Nephron progenitor cell (in vitro differentiated cells): Measurements from ENCODE around the gene ELN.

ENCODE experiments used
- DNase-seq: peaks from one replicate; pipeline ENCODE4 v3.0.0; 2021
- H3K27ac Mint-ChIP-seq: 2 replicates; pipeline ENCODE4 v1.8.0; 2021; ENCODE audit warnings: mild to moderate bottlenecking, moderate library complexity, mixed read lengths
- H3K27me3 Mint-ChIP-seq: 2 replicates; pipeline ENCODE4 v1.8.0; 2021; ENCODE audit warnings: mild to moderate bottlenecking, low read depth, mixed read lengths; ENCODE audit not compliant: poor library complexity
- H3K36me3 Mint-ChIP-seq: 2 replicates; pipeline ENCODE4 v1.8.0; 2021; ENCODE audit warnings: low read depth, mixed read lengths
- H3K4me1 Mint-ChIP-seq: 2 replicates; pipeline ENCODE4 v1.8.0; 2021; ENCODE audit warnings: mixed read lengths
- H3K4me3 Mint-ChIP-seq: 2 replicates; pipeline ENCODE4 v1.8.0; 2021; ENCODE audit warnings: mild to moderate bottlenecking, moderate library complexity, mixed read lengths
- H3K9me3 Mint-ChIP-seq: 2 replicates; pipeline ENCODE4 v1.8.0; 2021; ENCODE audit warnings: mild to moderate bottlenecking, moderate library complexity, mixed read lengths
- TF ChIP-seq, protein P1 (sequence below): fragments of 200-600 bp; sonication (generic); IDR thresholded peaks from 2 replicates; pipeline ENCODE4 v1.5.0; 2021; ENCODE audit warnings: antibody characterized with exemption

Gene ELN

DNA sequence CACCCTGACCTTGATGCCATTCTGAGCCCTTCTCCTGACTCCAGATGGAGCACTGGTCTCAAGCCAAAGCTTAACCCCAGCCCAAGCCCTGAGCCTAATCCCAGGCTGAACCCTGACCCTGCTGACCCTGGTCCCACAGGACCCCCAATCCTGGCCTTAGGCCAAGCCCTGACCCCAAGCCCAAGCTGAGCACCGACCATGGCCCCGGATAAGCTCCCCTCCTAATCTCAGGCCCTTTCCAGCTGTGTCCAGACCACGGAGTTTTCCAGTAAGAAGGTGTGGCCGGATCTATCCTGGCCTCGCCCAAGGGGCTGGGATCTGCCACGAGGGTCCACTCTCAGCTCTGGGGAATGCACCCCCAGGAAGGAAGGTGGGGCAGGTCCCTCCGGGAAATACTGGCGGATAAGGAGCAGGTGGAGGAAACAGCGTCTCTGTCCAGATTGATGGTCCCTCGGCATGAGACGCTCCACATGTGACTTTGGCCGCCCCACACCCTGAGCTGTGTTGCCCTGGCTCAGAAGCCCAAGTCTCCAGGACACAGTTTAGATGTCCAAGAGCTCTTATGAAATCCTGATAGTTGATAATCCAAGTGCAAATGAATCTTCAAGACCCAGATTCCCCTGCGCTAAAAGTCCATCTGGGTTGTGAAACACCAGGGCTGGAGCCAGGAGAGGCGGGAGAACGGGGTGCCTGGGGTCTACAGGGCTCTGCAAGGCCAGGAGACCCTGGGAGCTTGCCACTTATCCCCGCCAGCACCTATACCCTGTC lies 10.4 kb downstream of the ELN start:
- TF ChIP-seq, protein P1, sequence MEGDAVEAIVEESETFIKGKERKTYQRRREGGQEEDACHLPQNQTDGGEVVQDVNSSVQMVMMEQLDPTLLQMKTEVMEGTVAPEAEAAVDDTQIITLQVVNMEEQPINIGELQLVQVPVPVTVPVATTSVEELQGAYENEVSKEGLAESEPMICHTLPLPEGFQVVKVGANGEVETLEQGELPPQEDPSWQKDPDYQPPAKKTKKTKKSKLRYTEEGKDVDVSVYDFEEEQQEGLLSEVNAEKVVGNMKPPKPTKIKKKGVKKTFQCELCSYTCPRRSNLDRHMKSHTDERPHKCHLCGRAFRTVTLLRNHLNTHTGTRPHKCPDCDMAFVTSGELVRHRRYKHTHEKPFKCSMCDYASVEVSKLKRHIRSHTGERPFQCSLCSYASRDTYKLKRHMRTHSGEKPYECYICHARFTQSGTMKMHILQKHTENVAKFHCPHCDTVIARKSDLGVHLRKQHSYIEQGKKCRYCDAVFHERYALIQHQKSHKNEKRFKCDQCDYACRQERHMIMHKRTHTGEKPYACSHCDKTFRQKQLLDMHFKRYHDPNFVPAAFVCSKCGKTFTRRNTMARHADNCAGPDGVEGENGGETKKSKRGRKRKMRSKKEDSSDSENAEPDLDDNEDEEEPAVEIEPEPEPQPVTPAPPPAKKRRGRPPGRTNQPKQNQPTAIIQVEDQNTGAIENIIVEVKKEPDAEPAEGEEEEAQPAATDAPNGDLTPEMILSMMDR, result no peak
- Mint-ChIP-seq H3K9me3 (no peaks in the 10 kb centered on the region), H3K27me3 (no peaks in the 10 kb centered on the region), H3K27ac (peak overlapping the region; percentile 29), H3K36me3 (no peaks in the 10 kb centered on the region), H3K4me1 (peaks cover 41% of the 10 kb centered on the region), H3K4me3 (no peak overlapping the region)
- no peak for DNase-seq

DNA sequence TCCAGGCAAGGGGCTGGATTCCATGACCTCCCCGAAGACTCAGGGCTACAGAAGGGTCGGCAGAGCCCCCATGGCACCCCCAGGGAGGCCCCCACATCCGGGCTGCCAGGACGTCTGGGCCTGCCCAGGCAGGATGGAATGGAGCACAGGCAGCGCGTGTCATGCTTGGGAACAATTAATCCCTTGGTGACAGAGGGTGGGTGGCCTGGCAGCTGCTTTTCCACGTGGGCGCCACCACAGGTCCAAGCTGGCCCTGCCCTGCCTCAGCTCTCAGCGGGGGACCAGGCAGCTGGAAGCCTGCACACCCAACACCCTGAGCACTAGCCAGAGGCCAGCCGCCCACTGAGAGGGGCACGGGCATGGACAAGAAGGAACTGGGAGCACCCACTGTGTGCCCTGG lies 11.4 kb downstream of the ELN start:
- DNase-seq, result no peak
- H3K27ac Mint-ChIP-seq, result no peak overlapping the region
- no peaks in the 10 kb centered on the region for H3K9me3 Mint-ChIP-seq
- H3K4me3 Mint-ChIP-seq, result no peak overlapping the region
- H3K27me3 Mint-ChIP-seq, result no peaks in the 10 kb centered on the region
- no peaks in the 10 kb centered on the region for H3K36me3 Mint-ChIP-seq
- TF ChIP-seq, protein P1, result no peak
- peaks cover 46% of the 10 kb centered on the region for H3K4me1 Mint-ChIP-seq

DNA sequence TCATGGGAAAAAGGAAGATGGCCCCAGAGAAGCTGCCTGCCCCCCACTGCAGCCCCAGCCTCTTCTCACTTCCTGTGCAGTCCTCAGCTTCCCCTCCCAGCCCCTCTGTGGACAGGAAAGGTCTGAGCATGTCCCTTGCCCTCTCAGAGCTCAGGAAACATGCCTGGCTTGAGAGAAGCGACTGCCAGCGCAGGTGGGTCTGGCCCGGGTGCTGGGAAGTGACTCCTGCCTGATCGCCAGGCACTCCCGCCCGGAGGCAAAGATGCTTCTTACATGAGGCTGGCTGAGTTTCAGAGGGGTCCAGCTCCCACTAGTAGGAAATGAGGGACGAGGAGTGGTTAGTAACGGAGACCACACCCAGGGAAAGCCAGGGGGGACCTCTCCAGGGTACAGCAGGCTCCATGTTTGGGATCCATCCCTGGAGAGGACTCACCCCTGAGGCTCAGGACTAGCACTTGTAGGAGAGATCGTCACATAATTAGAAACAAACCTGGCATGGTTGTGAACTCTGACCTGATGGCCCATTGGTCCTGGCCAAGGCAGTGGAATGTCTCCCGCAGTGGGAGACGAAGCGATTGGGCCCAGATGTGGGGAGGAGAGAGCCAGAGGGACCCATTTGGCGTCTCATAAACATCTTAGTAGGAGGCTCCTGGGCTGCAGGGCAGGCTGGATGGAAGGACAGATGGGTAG lies 12.3 kb downstream of the ELN start:
- Mint-ChIP-seq H3K27ac (peak overlapping the region; percentile 54), H3K27me3 (no peaks in the 10 kb centered on the region), H3K4me1 (peaks cover 53% of the 10 kb centered on the region), H3K4me3 (no peak overlapping the region), H3K36me3 (no peaks in the 10 kb centered on the region), H3K9me3 (no peaks in the 10 kb centered on the region)
- DNase-seq, result no peak
- TF ChIP-seq, protein P1, result no peak

DNA sequence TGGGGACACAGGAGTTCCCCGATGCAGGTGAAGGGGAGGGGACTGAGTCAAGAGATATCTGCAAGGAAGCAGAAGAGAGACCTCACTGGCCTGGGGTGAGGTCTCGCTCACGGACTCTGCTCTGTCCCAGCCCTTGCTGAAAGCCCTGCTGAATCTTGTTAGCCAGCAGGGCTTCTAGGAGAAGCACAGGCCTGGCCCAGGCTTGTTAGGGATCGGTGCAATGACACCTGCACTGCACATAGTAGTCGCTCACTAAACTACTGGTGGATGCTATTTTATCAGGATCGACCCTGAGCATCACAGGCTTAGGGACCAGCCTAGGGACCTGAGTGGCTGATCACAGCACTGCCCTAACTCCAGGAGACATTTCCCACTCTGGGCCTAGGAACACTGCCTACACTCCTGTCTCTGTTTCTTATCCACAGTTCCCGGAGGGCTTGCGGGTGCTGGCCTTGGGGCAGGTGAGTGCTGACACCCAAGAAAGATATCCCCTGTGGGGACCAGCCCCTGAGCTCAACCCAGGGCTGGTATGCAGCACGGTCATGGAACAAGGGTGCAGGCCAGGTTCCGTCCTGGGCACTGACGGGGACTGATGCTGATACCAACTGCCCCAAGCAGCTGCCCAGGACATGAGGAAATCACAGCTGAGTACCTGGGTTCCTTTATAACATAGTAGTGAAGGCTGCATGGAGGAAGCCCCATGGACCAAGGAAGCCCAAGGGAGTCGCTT lies 13.0 kb downstream of the ELN start:
- Mint-ChIP-seq H3K9me3 (no peaks in the 10 kb centered on the region), H3K4me3 (no peak overlapping the region), H3K4me1 (peaks cover 53% of the 10 kb centered on the region), H3K36me3 (no peaks in the 10 kb centered on the region), H3K27me3 (no peaks in the 10 kb centered on the region), H3K27ac (no peak overlapping the region)
- TF ChIP-seq, protein P1, result no peak
- DNase-seq, result no peak

DNA sequence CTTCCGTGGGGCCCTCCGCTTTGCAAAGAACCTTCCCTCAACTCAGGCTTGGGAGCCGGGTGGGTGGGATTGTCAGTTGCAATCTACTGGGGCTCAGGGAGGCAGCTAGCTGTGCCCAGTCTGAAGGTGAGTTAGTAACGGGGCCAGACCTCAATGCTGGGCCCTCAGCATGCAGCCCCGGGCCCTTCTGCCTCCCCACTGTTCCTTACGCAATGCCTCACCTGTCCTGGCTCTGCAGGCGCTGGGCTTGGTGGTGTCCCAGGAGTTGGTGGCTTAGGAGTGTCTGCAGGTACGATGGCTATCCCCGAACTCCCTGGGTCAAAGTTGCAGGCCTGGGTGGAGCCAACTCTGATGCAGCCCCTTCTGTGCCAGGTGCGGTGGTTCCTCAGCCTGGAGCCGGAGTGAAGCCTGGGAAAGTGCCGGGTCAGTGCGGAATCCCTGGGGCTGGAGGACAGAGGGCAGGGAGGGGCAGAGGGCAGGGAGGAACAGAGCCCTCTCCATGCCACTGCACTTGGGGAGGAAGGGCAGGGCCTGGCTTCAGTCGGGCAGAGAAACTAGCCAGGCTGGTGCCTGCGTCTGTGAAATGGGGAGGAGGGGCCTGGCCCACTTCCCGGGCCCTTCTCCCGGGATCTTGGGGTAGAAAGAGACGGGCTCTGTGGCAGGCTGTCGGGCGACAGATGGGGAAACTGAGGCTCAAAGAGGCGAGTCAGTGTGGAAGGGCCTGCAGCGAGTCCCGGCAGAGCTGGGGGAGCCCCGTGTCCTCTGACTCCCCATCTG lies 15.0 kb downstream of the ELN start:
- peak overlapping the region; percentile 22 for H3K27ac Mint-ChIP-seq
- no peaks in the 10 kb centered on the region for H3K9me3 Mint-ChIP-seq
- DNase-seq, result no peak
- H3K27me3 Mint-ChIP-seq, result no peaks in the 10 kb centered on the region
- peaks cover 48% of the 10 kb centered on the region for H3K4me1 Mint-ChIP-seq
- no peaks in the 10 kb centered on the region for H3K36me3 Mint-ChIP-seq
- peak overlapping the region; percentile 57 for H3K4me3 Mint-ChIP-seq
- TF ChIP-seq, protein P1, result no peak
